A549 (cell line): Measurements from ENCODE around the gene S100A9.

Source experiments
- POLR2A ChIP-seq: IDR thresholded peaks from 2 replicates; pipeline ENCODE4 v1.6.1; 2012; ENCODE audit warnings: mild to moderate bottlenecking, low read length
- RFX5 ChIP-seq: fragments of 450-650 bp; IDR thresholded peaks from 2 replicates; pipeline ENCODE4 v1.7.1; 2014; ENCODE audit warnings: antibody characterized with exemption, mild to moderate bottlenecking, moderate library complexity
- TF ChIP-seq, protein P1 (sequence below): fragments of >200 bp; sonication (Bioruptor Twin); formaldehyde crosslinking; IDR thresholded peaks from 3 replicates; pipeline ENCODE4 v1.5.1; 2016
- TF ChIP-seq, protein P2 (sequence below): IDR thresholded peaks from 2 replicates; pipeline ENCODE4 v1.6.1; 2012; ENCODE audit warnings: low read depth, borderline replicate concordance

DNA sequence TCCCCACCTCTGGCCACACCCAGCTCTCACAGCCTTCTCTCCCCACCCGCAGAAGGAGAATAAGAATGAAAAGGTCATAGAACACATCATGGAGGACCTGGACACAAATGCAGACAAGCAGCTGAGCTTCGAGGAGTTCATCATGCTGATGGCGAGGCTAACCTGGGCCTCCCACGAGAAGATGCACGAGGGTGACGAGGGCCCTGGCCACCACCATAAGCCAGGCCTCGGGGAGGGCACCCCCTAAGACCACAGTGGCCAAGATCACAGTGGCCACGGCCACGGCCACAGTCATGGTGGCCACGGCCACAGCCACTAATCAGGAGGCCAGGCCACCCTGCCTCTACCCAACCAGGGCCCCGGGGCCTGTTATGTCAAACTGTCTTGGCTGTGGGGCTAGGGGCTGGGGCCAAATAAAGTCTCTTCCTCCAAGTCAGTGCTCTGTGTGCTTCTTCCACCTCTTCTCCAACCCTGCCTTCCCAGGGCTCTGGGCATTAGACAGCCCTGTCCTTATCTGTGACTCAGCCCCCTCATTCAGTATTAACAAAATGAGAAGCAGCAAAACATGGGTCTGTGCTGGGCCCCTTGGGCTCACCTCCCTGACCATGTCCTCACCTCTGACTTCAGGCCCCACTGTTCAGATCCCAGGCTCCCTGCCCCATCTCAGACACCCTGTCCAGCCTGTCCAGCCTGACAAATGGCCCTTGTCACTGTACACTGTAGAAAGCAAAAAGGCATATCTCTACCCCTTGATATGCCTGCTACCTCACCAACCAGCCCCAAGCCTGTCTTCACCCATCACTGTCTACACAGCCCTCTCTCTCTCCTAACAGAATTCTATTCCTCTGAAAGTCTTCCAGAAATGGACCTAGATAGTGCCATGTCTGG is 3.2 kb downstream of the S100A9 start:
- TF ChIP-seq, protein P1, sequence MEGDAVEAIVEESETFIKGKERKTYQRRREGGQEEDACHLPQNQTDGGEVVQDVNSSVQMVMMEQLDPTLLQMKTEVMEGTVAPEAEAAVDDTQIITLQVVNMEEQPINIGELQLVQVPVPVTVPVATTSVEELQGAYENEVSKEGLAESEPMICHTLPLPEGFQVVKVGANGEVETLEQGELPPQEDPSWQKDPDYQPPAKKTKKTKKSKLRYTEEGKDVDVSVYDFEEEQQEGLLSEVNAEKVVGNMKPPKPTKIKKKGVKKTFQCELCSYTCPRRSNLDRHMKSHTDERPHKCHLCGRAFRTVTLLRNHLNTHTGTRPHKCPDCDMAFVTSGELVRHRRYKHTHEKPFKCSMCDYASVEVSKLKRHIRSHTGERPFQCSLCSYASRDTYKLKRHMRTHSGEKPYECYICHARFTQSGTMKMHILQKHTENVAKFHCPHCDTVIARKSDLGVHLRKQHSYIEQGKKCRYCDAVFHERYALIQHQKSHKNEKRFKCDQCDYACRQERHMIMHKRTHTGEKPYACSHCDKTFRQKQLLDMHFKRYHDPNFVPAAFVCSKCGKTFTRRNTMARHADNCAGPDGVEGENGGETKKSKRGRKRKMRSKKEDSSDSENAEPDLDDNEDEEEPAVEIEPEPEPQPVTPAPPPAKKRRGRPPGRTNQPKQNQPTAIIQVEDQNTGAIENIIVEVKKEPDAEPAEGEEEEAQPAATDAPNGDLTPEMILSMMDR = no peak
- TF ChIP-seq POLR2A (no peak), RFX5 (no peak)
- TF ChIP-seq, protein P2, sequence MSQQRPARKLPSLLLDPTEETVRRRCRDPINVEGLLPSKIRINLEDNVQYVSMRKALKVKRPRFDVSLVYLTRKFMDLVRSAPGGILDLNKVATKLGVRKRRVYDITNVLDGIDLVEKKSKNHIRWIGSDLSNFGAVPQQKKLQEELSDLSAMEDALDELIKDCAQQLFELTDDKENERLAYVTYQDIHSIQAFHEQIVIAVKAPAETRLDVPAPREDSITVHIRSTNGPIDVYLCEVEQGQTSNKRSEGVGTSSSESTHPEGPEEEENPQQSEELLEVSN = no peak
